Endothelial cell of umbilical vein (primary cell): Measurements from ENCODE around the gene GSPT2. TPM values are rescaled to one million over a fixed set of nuclear protein-coding genes. Genes with fewer than 3 reads are reported as not detected.

ENCODE experiments used
- BruUV-seq: library from RNA; stranded (reverse); fragments of 400-500 nt; replicated peaks from 2 replicates; lab custom pipeline; 2021; lab: Mats Ljungman, UMichigan
- CTCF ChIA-PET: fragments of 300-600, 350-600 bp; sonication (Branson Sonifier 250); formaldehyde crosslinking; loops from one replicate; lab custom pipeline; 2021; ENCODE audit warnings: antibody characterized with exemption, inconsistent platforms; lab: Charles Lee
- POLR2A ChIA-PET: fragments of 300-600, 350-600 bp; sonication (Branson Sonifier 250); formaldehyde crosslinking; loops from one replicate; lab custom pipeline; 2021; ENCODE audit warnings: antibody characterized with exemption, inconsistent platforms; lab: Charles Lee
- DNase-seq: peaks from one replicate; pipeline ENCODE4 v3.0.0-alpha.2; 2011; ENCODE audit warnings: low read depth, low spot score
- FAIRE-seq: peaks from 2 replicates; lab custom pipeline; 2011; peaks lifted over from hg19 to GRCh38; lab: Jason Lieb, UNC
- H2AFZ ChIP-seq: 2 replicates; pipeline ENCODE4 v1.6.0; 2012; ENCODE audit warnings: low read depth, low read length, control low read depth, inconsistent platforms
- H3K27ac ChIP-seq: 2 replicates; pipeline ENCODE4 v1.5.1; 2011; ENCODE audit warnings: low read depth, mild to moderate bottlenecking, control low read depth, low read length, moderate library complexity; ENCODE audit not compliant: insufficient read depth
- H3K27me3 ChIP-seq, 2 experiments: 2 replicates each; pipeline versions ENCODE4 v1.6.0 to v1.6.1; 2011; ENCODE audit warnings: low read length in 2 of 2, mixed read lengths in 1 of 2; ENCODE audit not compliant: control insufficient read depth in 2 of 2, insufficient read depth in 2 of 2
- H3K36me3 ChIP-seq, 2 experiments: 2 replicates in 1 of 2; 3 replicates in 1 of 2; pipeline ENCODE4 v1.5.1; 2011; ENCODE audit warnings: low read length in 2 of 2, mild to moderate bottlenecking in 1 of 2, moderate library complexity in 1 of 2; ENCODE audit not compliant: control insufficient read depth in 2 of 2, insufficient read depth in 2 of 2; ENCODE audit errors: extremely low read depth in 1 of 2
- H3K4me1 ChIP-seq: 3 replicates; pipeline ENCODE4 v1.5.1; 2011; ENCODE audit warnings: mild to moderate bottlenecking, low read length; ENCODE audit not compliant: control insufficient read depth, insufficient read depth; ENCODE audit errors: extremely low read depth
- H3K4me2 ChIP-seq: 2 replicates; pipeline ENCODE4 v1.6.1; 2011; ENCODE audit warnings: low read length, control low read depth, mixed read lengths; ENCODE audit not compliant: insufficient read depth
- H3K4me3 ChIP-seq, 3 experiments: fragments of 200-600 bp in 1 of 3; sonication (generic), shearing (Covaris generic) in 1 of 3; replicated peaks in 1 of 3; 2 replicates each; pipeline ENCODE4 v1.5.1; 2011 to 2016; ENCODE audit warnings: control low read depth in 3 of 3, low read length in 3 of 3, mild to moderate bottlenecking in 2 of 3, inconsistent platforms in 1 of 3, low read depth in 1 of 3, moderate library complexity in 1 of 3; ENCODE audit not compliant: insufficient read depth in 1 of 3
- H3K79me2 ChIP-seq: 2 replicates; pipeline ENCODE4 v1.6.0; 2012; ENCODE audit warnings: low read length, inconsistent platforms; ENCODE audit not compliant: control insufficient read depth, insufficient read depth
- H3K9ac ChIP-seq: replicated peaks from 2 replicates; pipeline ENCODE3; 2011; ENCODE audit warnings: low read length, control low read depth; ENCODE audit not compliant: insufficient read depth; ENCODE audit errors: extremely low read depth
- H3K9me1 ChIP-seq: replicated peaks from 3 replicates; pipeline ENCODE4 v1.6.0; 2011; ENCODE audit warnings: mild to moderate bottlenecking, low read length; ENCODE audit not compliant: control insufficient read depth, insufficient read depth; ENCODE audit errors: extremely low read depth
- H3K9me3 ChIP-seq: replicated peaks from 2 replicates; pipeline ENCODE4 v1.5.1; 2012; ENCODE audit warnings: low read length, inconsistent platforms; ENCODE audit not compliant: control insufficient read depth, insufficient read depth
- H4K20me1 ChIP-seq: replicated peaks from 2 replicates; pipeline ENCODE3; 2011; ENCODE audit warnings: mild to moderate bottlenecking, low read length; ENCODE audit not compliant: control insufficient read depth, insufficient read depth; ENCODE audit errors: extremely low read depth
- EZH2 ChIP-seq: IDR thresholded peaks from 2 replicates; pipeline ENCODE4 v1.6.1; 2012; ENCODE audit warnings: borderline replicate concordance, low read depth, mild to moderate bottlenecking, moderate library complexity, low read length, inconsistent platforms; ENCODE audit not compliant: severe bottlenecking
- FOS ChIP-seq: IDR thresholded peaks from 2 replicates; pipeline ENCODE4 v1.6.1; 2011; ENCODE audit warnings: mild to moderate bottlenecking, low read length, moderate library complexity, borderline replicate concordance; ENCODE audit not compliant: insufficient read depth
- GATA2 ChIP-seq: IDR thresholded peaks from 2 replicates; pipeline ENCODE4 v1.7.0; 2011; ENCODE audit warnings: low read depth, mild to moderate bottlenecking, moderate library complexity, mixed read lengths, low read length; ENCODE audit not compliant: insufficient read length, insufficient read depth
- POLR2A ChIP-seq: IDR thresholded peaks from 2 replicates; pipeline ENCODE4 v1.6.1; 2012; ENCODE audit warnings: low read depth, mild to moderate bottlenecking, control low read depth, low read length
- POLR2AphosphoS5 ChIP-seq: IDR thresholded peaks from 2 replicates; pipeline ENCODE4 v1.6.1; 2012; ENCODE audit warnings: low read depth, mild to moderate bottlenecking, control low read depth, low read length, moderate library complexity; ENCODE audit not compliant: insufficient read depth
- dilution Hi-C: fragments of 300-500 bp; cut with MboI; formaldehyde crosslinking; loops from one replicate; pipeline ENCODE4 v1.15.0; 2019; ENCODE audit warnings: low sequenced_read_pairs; ENCODE audit not compliant: extremely low pct_ligation_motif_present
- intact Hi-C: fragments of 100-400 bp; cut with micrococcal nuclease; formaldehyde crosslinking; loops from one replicate; pipeline ENCODE4 v1.10.0; 2022
- polyA plus RNA-seq, 4 experiments: library from polyadenylated mRNA; depleted of rRNA in 3 of 4; stranded (reverse) in 3 of 4; unstranded in 1 of 4; fragments of >200 nt; gene quantifications; 2 replicates each; pipeline versions ENCODE4 v1.2.1 to v1.2.3, GENCODE V29; 2011 to 2012; ENCODE audit warnings: missing spikeins in 1 of 4
- total RNA-seq: library from RNA; stranded (reverse); gene quantifications from 2 replicates; pipeline ENCODE4 v1.2.3, GENCODE V29; 2021
- TF ChIP-seq, protein P1 (sequence below), 2 donors: IDR thresholded peaks; 1 replicate in 1 of 2; 2 replicates in 1 of 2; pipeline ENCODE4 v1.5.1; 2011; ENCODE audit warnings: low read length in 2 of 2, mild to moderate bottlenecking in 2 of 2, moderate library complexity in 2 of 2, control low read depth in 1 of 2, inconsistent platforms in 1 of 2, low read depth in 1 of 2; ENCODE audit not compliant: insufficient read depth in 1 of 2; ENCODE audit errors: extremely low read depth in 1 of 2
- TF ChIP-seq, protein P2 (sequence below): IDR thresholded peaks from 2 replicates; pipeline ENCODE4 v1.6.1; 2011; ENCODE audit not compliant: insufficient read depth, insufficient read length

Gene GSPT2
- total and polyA plus RNA-seq, 2 donors (not counting 3 experiments of a cell fraction or from before 2014, with no cell fraction given), result 2.1 to 7.5 TPM

DNA sequence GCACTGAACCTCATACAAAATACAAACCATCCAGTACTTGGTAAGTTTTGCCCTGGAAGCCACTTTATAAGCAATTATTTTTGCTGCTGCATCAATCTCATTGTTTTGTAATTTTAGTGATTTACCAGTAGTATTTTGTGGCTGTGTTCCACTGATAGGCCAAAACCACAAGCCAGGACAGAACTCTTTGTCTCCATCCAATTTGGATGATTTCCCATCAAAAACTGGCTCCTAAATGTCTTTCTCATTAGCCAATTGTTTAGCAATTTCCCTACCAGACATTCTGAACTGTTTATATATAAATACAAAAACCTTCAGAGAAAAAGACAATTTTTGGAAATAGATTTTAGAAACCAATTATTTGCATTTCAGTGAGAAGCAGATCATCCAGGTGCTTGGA, 4.4 kb downstream of the GSPT2 start:
- Histone ChIP-seq H3K9ac (no peak overlapping the region), H2AFZ (no peak overlapping the region), H3K27me3 (no peaks in the 10 kb centered on the region), H3K27ac (no peak overlapping the region), H3K36me3 (no peaks in the 10 kb centered on the region), H3K79me2 (no peaks in the 10 kb centered on the region), H4K20me1 (no peaks in the 10 kb centered on the region), H3K9me1 (no peaks in the 10 kb centered on the region), H3K4me1 (peaks cover 2% of the 10 kb centered on the region), H3K4me2 (no peak overlapping the region), H3K4me3 (no peak overlapping the region), H3K9me3 (no peaks in the 10 kb centered on the region)
- POLR2A ChIA-PET, result no interaction called here
- intact Hi-C loops (no loop called here), dilution Hi-C loops (no loop called here)
- TF ChIP-seq POLR2A (no peak), GATA2 (no peak), EZH2 (no peak), FOS (no peak), POLR2AphosphoS5 (no peak)
- TF ChIP-seq, protein P1, sequence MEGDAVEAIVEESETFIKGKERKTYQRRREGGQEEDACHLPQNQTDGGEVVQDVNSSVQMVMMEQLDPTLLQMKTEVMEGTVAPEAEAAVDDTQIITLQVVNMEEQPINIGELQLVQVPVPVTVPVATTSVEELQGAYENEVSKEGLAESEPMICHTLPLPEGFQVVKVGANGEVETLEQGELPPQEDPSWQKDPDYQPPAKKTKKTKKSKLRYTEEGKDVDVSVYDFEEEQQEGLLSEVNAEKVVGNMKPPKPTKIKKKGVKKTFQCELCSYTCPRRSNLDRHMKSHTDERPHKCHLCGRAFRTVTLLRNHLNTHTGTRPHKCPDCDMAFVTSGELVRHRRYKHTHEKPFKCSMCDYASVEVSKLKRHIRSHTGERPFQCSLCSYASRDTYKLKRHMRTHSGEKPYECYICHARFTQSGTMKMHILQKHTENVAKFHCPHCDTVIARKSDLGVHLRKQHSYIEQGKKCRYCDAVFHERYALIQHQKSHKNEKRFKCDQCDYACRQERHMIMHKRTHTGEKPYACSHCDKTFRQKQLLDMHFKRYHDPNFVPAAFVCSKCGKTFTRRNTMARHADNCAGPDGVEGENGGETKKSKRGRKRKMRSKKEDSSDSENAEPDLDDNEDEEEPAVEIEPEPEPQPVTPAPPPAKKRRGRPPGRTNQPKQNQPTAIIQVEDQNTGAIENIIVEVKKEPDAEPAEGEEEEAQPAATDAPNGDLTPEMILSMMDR (IDR thresholded peaks at IDR 0.05; ENCODE audit: extremely low read depth in 1 of 2, insufficient read depth in 1 of 2, low read depth in 1 of 2, low read length in 2 of 2), result no peak
- TF ChIP-seq, protein P2, sequence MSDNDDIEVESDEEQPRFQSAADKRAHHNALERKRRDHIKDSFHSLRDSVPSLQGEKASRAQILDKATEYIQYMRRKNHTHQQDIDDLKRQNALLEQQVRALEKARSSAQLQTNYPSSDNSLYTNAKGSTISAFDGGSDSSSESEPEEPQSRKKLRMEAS, result no peak
- FAIRE-seq (no peak), DNase-seq (no peak)
- BruUV-seq, result no TSS peak
- CTCF ChIA-PET, result no interaction called here
